ENCODE results near the gene CDC42BPB. TPM values are rescaled to one million over a fixed set of nuclear protein-coding genes. Genes with fewer than 3 reads are reported as not detected.

The CDC42BPB gene
- total and polyA plus RNA-seq, 2 donors from 2014 or later: 22.5 to 127 TPM

DNA sequence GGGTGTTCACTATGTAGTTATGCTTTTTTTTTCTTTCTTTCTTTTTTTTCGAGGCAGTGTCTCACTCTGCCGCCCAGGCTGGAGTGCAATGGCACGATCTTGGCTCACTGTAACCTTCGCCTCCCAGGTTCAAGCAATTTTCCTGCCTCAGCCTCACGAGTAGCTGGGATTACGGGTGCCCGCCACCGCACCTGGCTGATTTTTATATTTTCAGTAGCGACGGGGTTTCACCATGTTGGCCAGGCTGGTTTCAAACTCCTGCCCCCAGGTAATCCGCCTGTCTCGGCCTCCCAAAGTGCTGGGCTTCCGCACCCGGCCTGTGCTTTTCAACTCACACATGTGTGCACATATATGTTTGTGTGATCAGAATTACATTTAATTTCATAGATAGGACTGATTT is 173.8 kb downstream of the CDC42BPB start:
- Histone ChIP-seq H3K27me3 (ENCODE audit: control insufficient read depth, insufficient read depth, low read length) (no peaks in the 10 kb centered on the region), H3K4me3 (ENCODE audit: low read length in 3 of 3) (no peak overlapping the region), H3K9ac (ENCODE audit: low read length in 3 of 3) (no peak overlapping the region), H3K4me1 (ENCODE audit: control insufficient read depth in 2 of 3, insufficient read depth in 2 of 3, low read depth in 1 of 3, low read length in 3 of 3) (no peaks in the 10 kb centered on the region), H3K9me3 (ENCODE audit: control insufficient read depth in 2 of 3, insufficient read depth in 1 of 3, low read length in 3 of 3) (no peaks in the 10 kb centered on the region), H3K27ac (ENCODE audit: low read depth in 2 of 2, low read length in 2 of 2) (no peak overlapping the region), H3K36me3 (ENCODE audit: control insufficient read depth in 2 of 3, insufficient read depth in 3 of 3, low read length in 3 of 3) (no peaks in the 10 kb centered on the region)
- TF ChIP-seq, protein P1, sequence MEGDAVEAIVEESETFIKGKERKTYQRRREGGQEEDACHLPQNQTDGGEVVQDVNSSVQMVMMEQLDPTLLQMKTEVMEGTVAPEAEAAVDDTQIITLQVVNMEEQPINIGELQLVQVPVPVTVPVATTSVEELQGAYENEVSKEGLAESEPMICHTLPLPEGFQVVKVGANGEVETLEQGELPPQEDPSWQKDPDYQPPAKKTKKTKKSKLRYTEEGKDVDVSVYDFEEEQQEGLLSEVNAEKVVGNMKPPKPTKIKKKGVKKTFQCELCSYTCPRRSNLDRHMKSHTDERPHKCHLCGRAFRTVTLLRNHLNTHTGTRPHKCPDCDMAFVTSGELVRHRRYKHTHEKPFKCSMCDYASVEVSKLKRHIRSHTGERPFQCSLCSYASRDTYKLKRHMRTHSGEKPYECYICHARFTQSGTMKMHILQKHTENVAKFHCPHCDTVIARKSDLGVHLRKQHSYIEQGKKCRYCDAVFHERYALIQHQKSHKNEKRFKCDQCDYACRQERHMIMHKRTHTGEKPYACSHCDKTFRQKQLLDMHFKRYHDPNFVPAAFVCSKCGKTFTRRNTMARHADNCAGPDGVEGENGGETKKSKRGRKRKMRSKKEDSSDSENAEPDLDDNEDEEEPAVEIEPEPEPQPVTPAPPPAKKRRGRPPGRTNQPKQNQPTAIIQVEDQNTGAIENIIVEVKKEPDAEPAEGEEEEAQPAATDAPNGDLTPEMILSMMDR (IDR thresholded peaks at IDR 0.05; ENCODE audit: borderline replicate concordance, extremely low read depth, insufficient read depth): no peak
- intact Hi-C loops (cut with DNase I): no loop called here
- FAIRE-seq (no peak), DNase-seq (no peak)

- no peaks in the 10 kb centered on the region for H3K9me3 ChIP-seq (ENCODE audit: control insufficient read depth in 2 of 3, insufficient read depth in 1 of 3, low read length in 3 of 3)
- no peaks in the 10 kb centered on the region for H3K36me3 ChIP-seq (ENCODE audit: control insufficient read depth in 2 of 3, insufficient read depth in 3 of 3, low read length in 3 of 3)
- FAIRE-seq (no peak), DNase-seq (no peak)
- no peak overlapping the region for H3K27ac ChIP-seq (ENCODE audit: low read depth in 2 of 2, low read length in 2 of 2)
- no peak overlapping the region for H3K9ac ChIP-seq (ENCODE audit: low read length in 3 of 3)
- H3K4me1 ChIP-seq (ENCODE audit: control insufficient read depth in 2 of 3, insufficient read depth in 2 of 3, low read depth in 1 of 3, low read length in 3 of 3): no peaks in the 10 kb centered on the region
- TF ChIP-seq, protein P1 (IDR thresholded peaks at IDR 0.05; ENCODE audit: borderline replicate concordance, extremely low read depth, insufficient read depth): no peak
- intact Hi-C loops (cut with DNase I): no loop called here
- H3K4me3 ChIP-seq (ENCODE audit: low read length in 3 of 3): no peak overlapping the region
- H3K27me3 ChIP-seq (ENCODE audit: control insufficient read depth, insufficient read depth, low read length): no peaks in the 10 kb centered on the region
Measured at GRCh38 chr14:102883089-102883541, 174.2 kb downstream of the CDC42BPB start.

Other genes starting within 250 kb of the CDC42BPB start
- gene AMN, start 134.9 kb downstream of the CDC42BPB start, total RNA-seq: 58.0 TPM
- 121 TPM for gene AMN, start 134.9 kb downstream of the CDC42BPB start, polyA plus RNA-seq (ENCODE audit: insufficient read depth, low read depth, low replicate concordance)
- gene LBHD2, start 26.7 kb upstream of the CDC42BPB start, total RNA-seq: not detected
- gene LBHD2, start 26.7 kb upstream of the CDC42BPB start, polyA plus RNA-seq (ENCODE audit: insufficient read depth, low read depth, low replicate concordance): 0.82 TPM
- 11.6 TPM for gene EXOC3L4, start 37.2 kb upstream of the CDC42BPB start, total RNA-seq
- gene EXOC3L4, start 37.2 kb upstream of the CDC42BPB start, polyA plus RNA-seq (ENCODE audit: insufficient read depth, low read depth, low replicate concordance): 15.6 TPM
- gene TNFAIP2, start 65.9 kb upstream of the CDC42BPB start, total RNA-seq: 301 TPM
- gene TNFAIP2, start 65.9 kb upstream of the CDC42BPB start, polyA plus RNA-seq (ENCODE audit: insufficient read depth, low read depth, low replicate concordance): 42.9 TPM